ENCODE measurements around the gene ST6GALNAC3. TPM values are rescaled to one million over a fixed set of nuclear protein-coding genes. Genes with fewer than 3 reads are reported as not detected.

The ST6GALNAC3 gene
- total RNA-seq, 2 donors from 2014 or later: 6.3 to 7.6 TPM

DNA sequence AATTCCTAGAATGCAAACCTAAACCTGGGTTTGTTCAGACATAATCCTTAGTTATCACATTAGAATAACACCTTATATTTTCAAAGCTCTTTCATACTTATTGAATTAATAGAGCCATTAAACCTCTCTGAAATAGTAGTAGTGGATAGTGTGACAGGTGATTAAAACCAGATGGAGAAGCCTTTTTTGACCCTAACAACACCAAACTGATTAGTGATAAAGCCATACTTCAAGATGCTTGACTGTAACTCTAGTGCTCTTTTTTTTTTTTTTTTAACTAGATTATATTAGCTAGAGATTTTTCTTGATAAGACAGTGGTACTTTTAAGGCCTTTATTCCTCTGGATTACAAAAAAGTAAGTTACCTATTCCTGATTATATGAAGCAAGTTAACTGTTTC, 190.1 kb downstream of the ST6GALNAC3 start:
- H3K4me1 Mint-ChIP-seq: peaks cover 5% of the 10 kb centered on the region
- DNase-seq: no peak
- no peaks in the 10 kb centered on the region for H3K36me3 ChIP-seq (ENCODE audit: control insufficient read depth, insufficient read depth, low read length)
- no peak overlapping the region for H3K27ac ChIP-seq (ENCODE audit: low read depth, low read length)
- H3K27ac Mint-ChIP-seq: no peak overlapping the region
- H3K9ac ChIP-seq (ENCODE audit: extremely low read depth, low read length, poor library complexity, severe bottlenecking): no peak overlapping the region
- H3K36me3 Mint-ChIP-seq (ENCODE audit: low read depth): no peaks in the 10 kb centered on the region
- no peaks in the 10 kb centered on the region for H3K9me3 Mint-ChIP-seq
- H3K27me3 Mint-ChIP-seq (ENCODE audit: insufficient read depth): no peaks in the 10 kb centered on the region
- no peaks in the 10 kb centered on the region for H3K4me1 ChIP-seq (ENCODE audit: control insufficient read depth, insufficient read depth, low read length)
- H3K9me3 ChIP-seq (ENCODE audit: control insufficient read depth, low read length): no peaks in the 10 kb centered on the region
- TF ChIP-seq, protein P1, sequence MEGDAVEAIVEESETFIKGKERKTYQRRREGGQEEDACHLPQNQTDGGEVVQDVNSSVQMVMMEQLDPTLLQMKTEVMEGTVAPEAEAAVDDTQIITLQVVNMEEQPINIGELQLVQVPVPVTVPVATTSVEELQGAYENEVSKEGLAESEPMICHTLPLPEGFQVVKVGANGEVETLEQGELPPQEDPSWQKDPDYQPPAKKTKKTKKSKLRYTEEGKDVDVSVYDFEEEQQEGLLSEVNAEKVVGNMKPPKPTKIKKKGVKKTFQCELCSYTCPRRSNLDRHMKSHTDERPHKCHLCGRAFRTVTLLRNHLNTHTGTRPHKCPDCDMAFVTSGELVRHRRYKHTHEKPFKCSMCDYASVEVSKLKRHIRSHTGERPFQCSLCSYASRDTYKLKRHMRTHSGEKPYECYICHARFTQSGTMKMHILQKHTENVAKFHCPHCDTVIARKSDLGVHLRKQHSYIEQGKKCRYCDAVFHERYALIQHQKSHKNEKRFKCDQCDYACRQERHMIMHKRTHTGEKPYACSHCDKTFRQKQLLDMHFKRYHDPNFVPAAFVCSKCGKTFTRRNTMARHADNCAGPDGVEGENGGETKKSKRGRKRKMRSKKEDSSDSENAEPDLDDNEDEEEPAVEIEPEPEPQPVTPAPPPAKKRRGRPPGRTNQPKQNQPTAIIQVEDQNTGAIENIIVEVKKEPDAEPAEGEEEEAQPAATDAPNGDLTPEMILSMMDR (conservative IDR thresholded peaks at IDR 0.05): no peak
- no peaks in the 10 kb centered on the region for H3K27me3 ChIP-seq (ENCODE audit: control insufficient read depth, insufficient read depth, low read length, poor library complexity, severe bottlenecking)
- no peak overlapping the region for H3K4me3 ChIP-seq (ENCODE audit: low read length)
- no peak overlapping the region for H3K4me3 Mint-ChIP-seq

DNA sequence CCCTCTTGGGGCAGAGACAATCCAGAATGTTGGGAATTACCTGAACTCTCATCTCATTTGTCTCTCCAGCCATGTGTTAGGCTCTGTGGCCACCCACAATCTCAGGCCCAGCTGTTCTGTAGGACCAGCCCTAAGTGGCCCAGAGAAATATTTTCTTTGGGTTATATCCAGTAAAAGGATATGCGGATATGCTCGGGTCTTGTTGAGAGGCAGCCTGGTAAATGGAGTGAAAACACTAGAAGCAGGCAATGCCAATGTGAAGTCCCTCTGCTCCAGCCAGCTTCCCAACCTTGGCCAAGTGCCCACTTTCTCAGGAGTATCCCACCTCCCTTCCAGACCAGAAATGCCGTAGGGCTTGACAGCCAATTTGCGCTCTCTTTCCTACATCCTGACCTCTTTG, 192.2 kb downstream of the ST6GALNAC3 start:
- H3K9ac ChIP-seq (ENCODE audit: extremely low read depth, low read length, poor library complexity, severe bottlenecking): no peak overlapping the region
- H3K27me3 ChIP-seq (ENCODE audit: control insufficient read depth, insufficient read depth, low read length, poor library complexity, severe bottlenecking): no peaks in the 10 kb centered on the region
- peaks cover 8% of the 10 kb centered on the region for H3K4me1 Mint-ChIP-seq
- no peaks in the 10 kb centered on the region for H3K9me3 Mint-ChIP-seq
- no peaks in the 10 kb centered on the region for H3K36me3 ChIP-seq (ENCODE audit: control insufficient read depth, insufficient read depth, low read length)
- no peaks in the 10 kb centered on the region for H3K9me3 ChIP-seq (ENCODE audit: control insufficient read depth, low read length)
- H3K27me3 Mint-ChIP-seq (ENCODE audit: insufficient read depth): no peaks in the 10 kb centered on the region
- TF ChIP-seq, protein P1 (conservative IDR thresholded peaks at IDR 0.05): no peak
- 94 to 98% methylated on average over 4 of the region's 4 CpGs for WGBS, 2 experiments (ENCODE audit: insufficient coverage in 1 of 2, insufficient read length in 1 of 2)
- no peak overlapping the region for H3K27ac ChIP-seq (ENCODE audit: low read depth, low read length)
- H3K36me3 Mint-ChIP-seq (ENCODE audit: low read depth): no peaks in the 10 kb centered on the region
- H3K27ac Mint-ChIP-seq: no peak overlapping the region
- H3K4me1 ChIP-seq (ENCODE audit: control insufficient read depth, insufficient read depth, low read length): no peaks in the 10 kb centered on the region
- DNase-seq: no peak
- H3K4me3 Mint-ChIP-seq: no peak overlapping the region
- no peak overlapping the region for H3K4me3 ChIP-seq (ENCODE audit: low read length)

DNA sequence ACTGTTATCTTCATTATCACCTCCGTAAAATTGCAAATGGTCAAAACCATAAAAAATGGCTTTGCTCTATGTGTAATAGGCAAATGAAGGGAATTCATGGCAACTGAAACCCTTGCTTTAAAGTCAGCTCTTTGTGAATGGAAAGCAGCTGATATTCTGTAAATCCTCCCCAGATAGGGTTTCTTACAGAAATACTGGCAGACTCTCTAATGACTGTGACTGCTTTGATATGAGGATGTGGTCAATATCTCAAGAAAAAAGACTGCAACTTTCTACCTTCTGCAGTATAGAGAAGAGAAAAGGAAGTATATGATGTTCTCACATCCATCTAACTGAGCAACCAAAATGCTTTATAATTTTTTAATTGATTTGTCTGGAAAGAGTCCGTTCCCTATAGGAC, 193.1 kb downstream of the ST6GALNAC3 start:
- no peaks in the 10 kb centered on the region for H3K9me3 ChIP-seq (ENCODE audit: control insufficient read depth, low read length)
- 91 to 100% methylated on average over 1 to 2 of the region's 2 CpGs for WGBS, 2 experiments (ENCODE audit: insufficient coverage in 1 of 2, insufficient read length in 1 of 2)
- Mint-ChIP-seq H3K9me3 (no peaks in the 10 kb centered on the region), H3K4me1 (peaks cover 8% of the 10 kb centered on the region), H3K36me3 (ENCODE audit: low read depth) (no peaks in the 10 kb centered on the region), H3K27ac (no peak overlapping the region), H3K4me3 (no peak overlapping the region), H3K27me3 (ENCODE audit: insufficient read depth) (no peaks in the 10 kb centered on the region)
- H3K36me3 ChIP-seq (ENCODE audit: control insufficient read depth, insufficient read depth, low read length): no peaks in the 10 kb centered on the region
- H3K9ac ChIP-seq (ENCODE audit: extremely low read depth, low read length, poor library complexity, severe bottlenecking): no peak overlapping the region
- no peak overlapping the region for H3K27ac ChIP-seq (ENCODE audit: low read depth, low read length)
- no peaks in the 10 kb centered on the region for H3K27me3 ChIP-seq (ENCODE audit: control insufficient read depth, insufficient read depth, low read length, poor library complexity, severe bottlenecking)
- TF ChIP-seq, protein P1 (conservative IDR thresholded peaks at IDR 0.05): no peak
- no peaks in the 10 kb centered on the region for H3K4me1 ChIP-seq (ENCODE audit: control insufficient read depth, insufficient read depth, low read length)
- H3K4me3 ChIP-seq (ENCODE audit: low read length): no peak overlapping the region
- no peak for DNase-seq
